Activated CD4-positive, alpha-beta T cell treated with anti-CD3 and anti-CD28 coated beads, Interleukin-10, Interleukin-2, amounts not matched to agents 100 ng/mL and 50 ng/mL, durations not matched to agents 16 hours and 8 hours (primary cell): ENCODE results near the gene TPRA1.
"Not testable (repeated sequence)": the region's sequence is repeated elsewhere in the genome, so short reads cannot be mapped to it uniquely, and the experiment has no call there.

Experiments used
- DNase-seq: peaks from one replicate; pipeline ENCODE4 v3.0.0-alpha.2; 2020

The TPRA1 gene

GRCh38 chr3:127535106-127535785 is 55.3 kb downstream of the TPRA1 start:
- DNase-seq: no peak

DNA sequence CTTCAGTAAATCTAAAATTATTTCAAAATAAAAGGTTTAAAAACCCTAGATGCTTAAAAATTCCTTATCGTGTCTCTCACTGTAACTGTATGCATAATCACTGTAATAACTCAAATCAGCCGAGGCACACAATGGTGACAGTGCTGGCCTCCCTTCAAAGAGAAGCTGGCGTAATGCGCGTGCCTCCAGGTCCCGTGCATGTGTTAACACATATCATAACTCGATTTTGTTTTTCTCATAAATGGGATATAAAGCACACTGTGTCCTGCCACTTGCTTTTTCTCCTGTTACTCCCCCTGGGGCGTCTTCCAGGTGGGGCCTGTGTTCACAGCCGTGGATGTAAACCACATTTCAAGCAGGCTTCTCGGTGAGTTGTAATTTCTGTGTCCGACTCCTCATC is 56.0 kb downstream of the TPRA1 start:
- no peak for DNase-seq

DNA sequence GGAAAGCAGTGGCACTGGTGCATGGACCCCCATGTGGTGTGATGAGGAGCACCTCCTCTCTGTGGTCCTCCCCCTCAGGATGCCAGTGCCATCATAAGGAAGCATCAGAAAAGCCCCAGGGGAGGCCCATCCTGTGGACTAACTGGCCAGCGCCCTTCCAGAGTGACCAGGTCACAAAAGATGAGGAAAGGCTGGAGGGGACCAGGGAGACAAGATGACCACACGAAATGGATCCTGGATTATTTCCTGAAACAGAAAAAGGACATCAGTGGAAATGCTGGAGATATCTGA is 56.4 kb downstream of the TPRA1 start:
- DNase-seq: no peak

DNA sequence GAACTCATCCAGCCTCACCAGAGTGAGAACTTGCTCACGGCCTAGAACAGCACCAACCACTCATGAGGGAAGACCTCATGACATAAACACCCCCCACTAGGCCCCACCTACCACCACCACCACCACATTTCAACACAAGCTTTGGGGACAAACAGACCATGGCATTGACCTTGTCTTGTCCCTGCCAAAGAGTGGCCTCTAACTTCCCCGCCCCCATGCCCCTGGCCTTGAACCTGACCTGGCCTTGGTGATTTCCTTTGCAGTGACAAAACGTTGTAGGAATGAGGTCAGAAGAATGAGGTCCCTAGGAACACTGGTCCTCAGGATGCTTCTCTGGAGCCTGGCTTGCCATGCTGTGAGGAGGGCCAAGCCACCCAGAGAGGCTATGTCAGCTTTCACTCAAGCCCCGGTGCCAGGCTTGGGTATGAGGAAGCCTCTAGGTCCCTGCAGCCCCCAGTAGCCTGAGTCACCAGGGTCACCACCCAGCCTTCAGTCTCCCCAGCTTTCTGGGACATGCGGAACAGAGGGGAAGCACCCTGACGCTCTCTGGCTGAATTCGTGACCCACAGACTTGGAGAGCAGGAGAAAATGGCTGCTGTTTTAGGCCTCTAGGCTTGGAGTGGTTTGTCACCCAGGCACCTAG is 57.9 kb downstream of the TPRA1 start:
- no peak for DNase-seq

- no peak for DNase-seq
These were observed 58.7 kb downstream of the TPRA1 start for GRCh38 chr3:127531821-127532220.

GRCh38 chr3:127530863-127531262 is 59.7 kb downstream of the TPRA1 start:
- not testable (repeated sequence) for DNase-seq

DNA sequence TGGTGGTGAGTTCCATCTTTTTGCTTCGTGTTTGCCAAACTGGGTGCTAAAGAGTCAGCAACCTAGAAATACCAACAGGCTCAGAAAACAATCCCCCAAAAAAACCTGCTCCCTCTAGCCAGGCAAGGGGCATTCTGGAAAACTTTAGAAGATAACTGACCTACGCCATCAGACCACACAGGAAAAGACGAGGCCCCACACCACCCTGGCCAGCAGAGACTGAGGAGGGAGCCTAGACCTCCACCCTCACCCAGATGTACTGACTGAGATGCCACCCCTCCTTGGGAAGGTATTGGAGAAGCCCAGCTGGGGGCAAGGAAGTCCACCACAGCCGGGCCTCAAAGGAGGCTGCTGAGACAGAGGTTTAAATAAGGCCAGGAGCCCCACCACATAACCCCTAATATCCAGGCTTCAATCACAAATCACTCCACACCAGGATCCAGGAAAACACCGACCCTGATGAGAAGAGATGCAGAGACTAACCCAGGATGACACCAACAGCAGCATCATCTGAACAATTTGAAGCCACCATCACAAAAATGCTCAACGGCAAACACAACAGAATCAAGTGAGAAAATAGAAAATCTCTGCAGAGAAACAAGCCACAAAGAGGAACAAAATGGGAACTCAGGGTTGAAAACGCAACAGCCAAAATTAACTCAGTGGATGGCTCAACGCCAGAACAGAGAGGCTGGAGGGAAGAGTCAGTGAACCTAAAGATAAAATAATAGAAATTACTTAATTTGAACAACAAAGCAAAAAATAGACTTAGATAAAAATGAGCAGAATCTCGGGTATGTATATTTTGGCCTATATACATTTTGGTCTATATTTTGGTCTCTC is 61.0 kb downstream of the TPRA1 start:
- no peak for DNase-seq

GRCh38 chr3:127525373-127525772 is 65.2 kb downstream of the TPRA1 start:
- no peak for DNase-seq

GRCh38 chr3:127524296-127524896 is 66.1 kb downstream of the TPRA1 start:
- DNase-seq: no peak
